RWPE2 (cell line): ENCODE data around the gene ANKRD33B.

ENCODE experiments used
- ATAC-seq: fragments of 200-7000 bp; cut with Tn5 transposase; 3 replicates; pipeline ENCODE4 v1.9.1; 2021; ENCODE audit warnings: low read depth
- DNase-seq: peaks from one replicate; pipeline ENCODE4 v3.0.0-alpha.2; 2020; ENCODE audit warnings: low spot score
- H3K27ac ChIP-seq: fragments of 450-650 bp; 2 replicates; pipeline ENCODE4 v1.5.1; 2017; ENCODE audit warnings: mild to moderate bottlenecking; ENCODE audit not compliant: poor library complexity, severe bottlenecking
- H3K27me3 ChIP-seq: fragments of 250-450 bp; sonication (Bioruptor Pico); 2 replicates; pipeline ENCODE4 v1.5.1; 2021; ENCODE audit warnings: mild to moderate bottlenecking, moderate library complexity; ENCODE audit not compliant: insufficient read depth, poor library complexity, severe bottlenecking
- H3K36me3 ChIP-seq: fragments of 250-450 bp; sonication (Bioruptor Pico); 2 replicates; pipeline ENCODE4 v1.5.1; 2020; ENCODE audit warnings: low read depth, mild to moderate bottlenecking, moderate library complexity
- H3K4me1 ChIP-seq: fragments of 250-450 bp; sonication (Bioruptor Pico); 2 replicates; pipeline ENCODE4 v1.5.1; 2021; ENCODE audit warnings: mild to moderate bottlenecking, moderate library complexity; ENCODE audit not compliant: insufficient read depth, poor library complexity, severe bottlenecking
- H3K4me3 ChIP-seq: fragments of 250-450 bp; sonication (Bioruptor Pico); 2 replicates; pipeline ENCODE4 v1.5.1; 2021; ENCODE audit warnings: mild to moderate bottlenecking, moderate library complexity; ENCODE audit not compliant: severe bottlenecking
- H3K9me3 ChIP-seq: fragments of 250-450 bp; sonication (Bioruptor Pico); 2 replicates; pipeline ENCODE4 v1.5.1; 2021; ENCODE audit warnings: mild to moderate bottlenecking, moderate library complexity; ENCODE audit not compliant: severe bottlenecking
- TF ChIP-seq, protein P1 (sequence below): fragments of 450-650 bp; IDR thresholded peaks from one replicate; pipeline ENCODE4 v1.5.1; 2017; ENCODE audit warnings: mild to moderate bottlenecking, moderate library complexity; ENCODE audit not compliant: poor library complexity, severe bottlenecking

Gene ANKRD33B

GRCh38 chr5:10562201-10563109 is 1.4 kb upstream of the ANKRD33B start:
- ATAC-seq (no peak), DNase-seq (peak; percentile 65)
- TF ChIP-seq, protein P1, sequence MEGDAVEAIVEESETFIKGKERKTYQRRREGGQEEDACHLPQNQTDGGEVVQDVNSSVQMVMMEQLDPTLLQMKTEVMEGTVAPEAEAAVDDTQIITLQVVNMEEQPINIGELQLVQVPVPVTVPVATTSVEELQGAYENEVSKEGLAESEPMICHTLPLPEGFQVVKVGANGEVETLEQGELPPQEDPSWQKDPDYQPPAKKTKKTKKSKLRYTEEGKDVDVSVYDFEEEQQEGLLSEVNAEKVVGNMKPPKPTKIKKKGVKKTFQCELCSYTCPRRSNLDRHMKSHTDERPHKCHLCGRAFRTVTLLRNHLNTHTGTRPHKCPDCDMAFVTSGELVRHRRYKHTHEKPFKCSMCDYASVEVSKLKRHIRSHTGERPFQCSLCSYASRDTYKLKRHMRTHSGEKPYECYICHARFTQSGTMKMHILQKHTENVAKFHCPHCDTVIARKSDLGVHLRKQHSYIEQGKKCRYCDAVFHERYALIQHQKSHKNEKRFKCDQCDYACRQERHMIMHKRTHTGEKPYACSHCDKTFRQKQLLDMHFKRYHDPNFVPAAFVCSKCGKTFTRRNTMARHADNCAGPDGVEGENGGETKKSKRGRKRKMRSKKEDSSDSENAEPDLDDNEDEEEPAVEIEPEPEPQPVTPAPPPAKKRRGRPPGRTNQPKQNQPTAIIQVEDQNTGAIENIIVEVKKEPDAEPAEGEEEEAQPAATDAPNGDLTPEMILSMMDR = no peak
- Histone ChIP-seq H3K4me3 (no peak overlapping the region), H3K9me3 (no peaks in the 10 kb centered on the region), H3K27me3 (no peaks in the 10 kb centered on the region), H3K27ac (no peak overlapping the region), H3K4me1 (peaks cover 8% of the 10 kb centered on the region), H3K36me3 (no peaks in the 10 kb centered on the region)

GRCh38 chr5:10563110-10563944 is 543 bp upstream of the ANKRD33B start:
- peaks cover 8% of the 10 kb centered on the region for H3K4me1 ChIP-seq
- DNase-seq = peak; percentile 74
- H3K27me3 ChIP-seq = no peaks in the 10 kb centered on the region
- TF ChIP-seq, protein P1 = no peak
- peak overlapping the region; percentile 39 for H3K27ac ChIP-seq
- no peaks in the 10 kb centered on the region for H3K9me3 ChIP-seq
- peak; percentile 65 for ATAC-seq
- H3K36me3 ChIP-seq = no peaks in the 10 kb centered on the region
- H3K4me3 ChIP-seq = peak overlapping the region; percentile 91

DNA sequence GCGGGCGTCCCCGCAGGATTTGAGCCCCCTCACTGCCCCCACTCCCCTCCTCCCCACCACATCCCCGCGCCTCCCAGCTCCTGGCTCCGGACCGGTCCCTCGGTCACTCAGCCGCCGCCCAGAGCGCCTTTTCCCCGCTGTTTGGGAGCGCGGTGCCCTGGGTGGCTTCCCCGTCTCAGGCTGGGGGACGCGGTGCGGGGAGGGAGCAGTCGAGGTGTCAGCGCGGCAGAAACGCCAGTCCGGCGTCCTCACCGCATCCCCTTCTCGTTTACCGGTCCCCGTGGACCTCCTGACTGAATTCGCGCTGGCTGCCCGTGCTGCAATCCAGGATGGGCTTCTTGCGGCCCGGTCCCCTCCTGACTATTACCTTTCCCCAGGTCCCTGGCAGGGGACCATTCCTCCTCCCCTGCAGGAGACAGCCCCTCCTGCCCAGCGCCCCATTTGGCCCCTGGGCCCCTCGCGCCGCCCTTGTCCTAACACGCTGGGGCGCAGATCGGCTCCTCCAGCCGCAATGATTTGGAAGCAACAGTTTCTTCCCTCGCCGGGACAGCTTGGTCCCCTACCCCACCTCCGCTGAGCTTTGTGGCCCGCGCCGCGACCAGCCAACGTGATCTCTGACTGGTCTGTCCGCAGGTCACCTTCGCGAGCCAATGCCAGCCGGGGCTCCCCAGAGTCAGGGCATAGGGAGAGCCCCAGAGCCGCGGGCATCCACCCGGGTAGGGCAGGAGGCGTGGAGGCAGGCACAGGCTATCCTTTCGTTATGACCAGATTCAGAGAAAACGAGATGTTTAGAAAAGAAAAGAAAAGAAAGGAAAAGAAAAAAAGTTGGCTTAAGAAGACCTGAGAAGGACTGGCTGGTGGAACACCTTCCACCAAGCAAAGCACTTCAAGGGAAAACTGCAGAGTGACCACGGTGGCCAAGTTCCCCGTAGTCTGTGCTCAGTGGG is 1.2 kb downstream of the ANKRD33B start:
- H3K9me3 ChIP-seq = no peaks in the 10 kb centered on the region
- H3K27me3 ChIP-seq = no peaks in the 10 kb centered on the region
- H3K36me3 ChIP-seq = no peaks in the 10 kb centered on the region
- H3K4me1 ChIP-seq = peaks cover 13% of the 10 kb centered on the region
- TF ChIP-seq, protein P1 = no peak
- DNase-seq (peak; percentile 75), ATAC-seq (peak; percentile 17)
- H3K27ac ChIP-seq = no peak overlapping the region
- H3K4me3 ChIP-seq = peak overlapping the region; percentile 91

DNA sequence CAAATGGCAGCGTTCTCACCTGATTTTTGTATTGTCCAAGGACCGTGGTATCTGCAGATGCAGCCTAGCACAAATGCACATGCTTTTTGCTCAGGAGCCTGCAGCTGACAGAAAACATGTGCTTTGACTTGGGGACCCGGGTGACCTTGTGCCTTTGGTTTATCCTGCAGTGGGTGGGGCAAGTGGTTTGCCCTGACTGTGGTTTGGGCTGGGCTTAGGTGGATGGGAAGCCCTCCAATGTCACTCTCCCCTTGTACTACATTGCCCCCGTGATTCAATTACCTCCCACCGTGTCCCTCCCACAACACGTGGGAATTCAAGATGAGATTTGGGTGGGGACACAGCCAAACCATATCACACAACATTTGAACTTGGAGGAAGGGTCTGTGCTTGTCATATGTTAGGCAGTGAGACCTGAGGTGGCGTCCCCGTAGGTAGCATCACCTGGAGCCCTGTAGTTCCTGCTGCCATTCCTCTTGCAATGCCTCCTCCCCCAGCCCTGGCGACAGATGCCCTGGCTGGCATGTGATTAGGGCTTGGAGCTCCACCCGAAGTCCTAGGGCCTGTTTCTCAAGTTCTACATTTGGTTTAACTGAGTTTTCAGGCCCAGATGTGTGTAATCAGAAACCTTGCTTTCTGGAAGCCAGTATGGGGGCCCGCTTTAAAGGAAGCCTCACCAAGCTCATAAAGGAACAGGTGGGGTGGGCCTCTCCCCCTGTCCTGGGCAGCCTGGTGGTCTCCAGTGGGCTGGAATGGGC is 2.1 kb downstream of the ANKRD33B start:
- DNase-seq (no peak), ATAC-seq (no peak)
- Histone ChIP-seq H3K9me3 (no peaks in the 10 kb centered on the region), H3K36me3 (no peaks in the 10 kb centered on the region), H3K27ac (no peak overlapping the region), H3K4me1 (peaks cover 13% of the 10 kb centered on the region), H3K4me3 (peak overlapping the region; percentile 91), H3K27me3 (no peaks in the 10 kb centered on the region)
- TF ChIP-seq, protein P1 = no peak
